GM12878 (cell line): ENCODE results near the gene NR0B1.

Source experiments
- CTCF ChIP-seq, 3 experiments: IDR thresholded peaks in 2 of 3; conservative IDR thresholded peaks in 1 of 3; 2 replicates each; pipeline ENCODE4 v1.5.1; 2011; ENCODE audit warnings: low read depth in 3 of 3, low read length in 3 of 3, mild to moderate bottlenecking in 3 of 3, control low read depth in 2 of 3, moderate library complexity in 2 of 3, inconsistent platforms in 1 of 3, mixed read lengths in 1 of 3; ENCODE audit not compliant: control insufficient read depth in 2 of 3, insufficient read depth in 1 of 3; ENCODE audit errors: extremely low read depth in 1 of 3
- MLLT1 ChIP-seq: fragments of 450-650 bp; IDR thresholded peaks from 2 replicates; pipeline ENCODE4 v1.6.1; 2016; ENCODE audit warnings: mild to moderate bottlenecking
- POLR2AphosphoS5 ChIP-seq: IDR thresholded peaks from 2 replicates; pipeline ENCODE4 v1.6.1; 2011; ENCODE audit warnings: mild to moderate bottlenecking, low read length, inconsistent platforms
- ZBTB40 ChIP-seq: fragments of 450-650 bp; IDR thresholded peaks from 2 replicates; pipeline ENCODE4 v1.6.1; 2016; ENCODE audit warnings: mild to moderate bottlenecking, moderate library complexity, borderline replicate concordance

- TF ChIP-seq CTCF (IDR thresholded peaks at IDR 0.05 in 2 of 3, conservative IDR thresholded peaks at IDR 0.05 in 1 of 3; ENCODE audit: control insufficient read depth in 2 of 3, extremely low read depth in 1 of 3, insufficient read depth in 1 of 3, low read depth in 3 of 3, low read length in 3 of 3): no peak
- TF ChIP-seq ZBTB40: no peak
- TF ChIP-seq MLLT1: no peak
- TF ChIP-seq POLR2AphosphoS5: no peak
Observed at GRCh38 chrX:30312858-30313257, 3.7 kb upstream of the NR0B1 start.
